GM18870 (cell line): Measurements from ENCODE around the gene HIP1.
"Not testable (repeated sequence)": the region's sequence is repeated elsewhere in the genome, so short reads cannot be mapped to it uniquely, and the experiment has no call there.

ENCODE experiments used
- ATAC-seq: cut with Tn5 transposase; IDR thresholded peaks from one replicate; pipeline ENCODE4 v1.9.1; 2021; ENCODE audit warnings: moderate library complexity; ENCODE audit not compliant: unreplicated experiment

HIP1 gene

DNA sequence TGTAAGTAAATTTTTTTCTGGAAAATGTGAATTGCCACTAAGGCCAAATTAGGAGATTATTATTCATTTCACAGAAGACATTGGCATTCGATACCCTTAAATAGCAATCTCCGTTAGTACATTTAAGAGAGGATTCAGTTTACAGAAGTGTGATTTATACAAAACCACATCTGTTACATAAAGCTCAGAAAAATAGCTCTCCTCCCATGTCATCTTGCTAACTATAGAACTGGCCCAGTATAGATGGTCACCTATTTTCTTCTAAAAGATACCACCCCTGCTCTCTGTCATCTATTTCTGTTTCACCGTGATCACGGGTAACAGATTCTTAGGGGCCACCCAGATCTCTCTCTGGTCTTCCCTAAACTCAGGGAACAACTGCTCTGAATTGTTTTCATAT, 119.1 kb downstream of the HIP1 start:
- ATAC-seq = no peak

DNA sequence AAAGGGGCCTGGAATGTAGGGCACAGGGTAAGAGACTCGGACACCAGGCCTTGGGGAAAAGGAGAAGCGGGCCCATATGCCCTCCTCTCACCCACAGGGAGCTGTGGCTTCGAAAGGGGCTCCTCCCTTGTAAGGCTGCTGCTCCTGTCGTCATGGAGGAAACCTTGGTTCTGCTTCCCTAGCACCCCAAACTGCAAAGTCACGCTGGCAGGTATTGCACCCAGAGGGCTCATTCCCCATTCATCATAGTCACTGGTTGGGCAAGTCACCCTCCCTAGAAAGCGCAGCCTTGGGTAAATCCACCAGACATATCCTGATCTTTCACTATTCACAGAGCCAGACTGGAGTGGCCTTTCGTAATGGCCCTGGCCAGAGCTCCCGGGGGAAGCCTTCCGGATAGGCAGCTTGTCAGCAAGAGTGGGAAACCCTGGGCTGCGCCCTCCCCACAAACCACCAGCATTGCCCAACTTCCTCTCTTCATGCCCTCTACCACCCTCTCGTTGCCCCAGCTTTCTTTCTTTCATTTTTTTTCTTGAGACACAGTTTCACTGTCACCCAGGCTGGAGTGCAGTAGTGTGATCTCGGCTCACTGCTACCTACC, 121.0 kb downstream of the HIP1 start:
- ATAC-seq = no peak

DNA sequence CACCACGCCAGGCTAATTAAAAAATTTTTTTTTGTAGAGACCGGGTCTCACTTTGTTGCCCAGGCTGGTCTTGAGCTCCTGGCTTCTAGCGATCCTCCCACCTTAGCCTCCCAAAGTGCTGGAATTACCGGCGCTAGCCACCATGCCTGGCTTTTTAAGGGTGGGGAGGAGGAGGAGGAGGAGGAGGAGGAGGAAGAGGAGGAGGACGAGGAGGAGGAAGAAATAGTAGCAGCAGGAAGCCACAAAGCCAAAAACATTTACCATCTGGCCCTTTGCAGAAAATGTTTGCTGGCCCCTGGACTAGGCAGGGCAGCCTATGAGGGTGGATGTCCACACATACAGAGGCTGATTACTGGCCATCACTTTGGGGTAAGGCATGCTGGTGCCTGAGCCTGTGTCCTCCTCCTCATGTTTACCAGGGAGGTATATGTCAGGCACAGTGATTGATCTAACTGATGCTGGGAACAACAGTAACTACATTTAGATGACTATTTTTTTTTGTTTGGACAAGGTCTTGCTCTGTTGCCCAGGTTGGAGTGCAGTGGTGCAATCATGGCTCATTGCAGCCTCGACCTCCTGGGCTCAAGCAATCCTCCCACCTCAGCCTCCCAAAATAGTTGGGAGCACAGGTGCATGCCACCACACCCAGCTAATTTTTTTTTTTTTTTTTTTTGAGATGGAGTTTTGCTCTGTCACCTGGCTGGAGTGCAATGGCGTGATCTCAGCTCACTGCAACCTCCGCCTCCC, 122.1 kb downstream of the HIP1 start:
- no peak for ATAC-seq

DNA sequence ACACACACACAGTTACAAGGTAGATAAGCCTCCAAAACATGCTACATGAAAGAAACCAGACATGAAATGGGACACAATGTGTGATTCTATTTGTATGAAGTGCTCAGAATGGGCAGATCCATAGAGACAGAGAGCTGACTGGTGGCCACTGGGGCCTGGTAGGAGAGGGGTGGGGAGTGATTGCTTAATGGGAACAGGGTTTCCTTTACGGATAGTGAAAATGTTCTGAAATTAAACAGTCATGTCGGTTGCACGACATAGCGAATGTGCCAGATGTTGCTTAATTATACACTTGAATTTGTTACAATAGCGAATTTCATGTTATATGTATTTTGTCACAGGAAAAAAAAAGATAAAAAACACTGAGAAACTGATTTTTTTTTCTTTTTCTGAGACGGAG, 124.3 kb downstream of the HIP1 start:
- no peak for ATAC-seq

DNA sequence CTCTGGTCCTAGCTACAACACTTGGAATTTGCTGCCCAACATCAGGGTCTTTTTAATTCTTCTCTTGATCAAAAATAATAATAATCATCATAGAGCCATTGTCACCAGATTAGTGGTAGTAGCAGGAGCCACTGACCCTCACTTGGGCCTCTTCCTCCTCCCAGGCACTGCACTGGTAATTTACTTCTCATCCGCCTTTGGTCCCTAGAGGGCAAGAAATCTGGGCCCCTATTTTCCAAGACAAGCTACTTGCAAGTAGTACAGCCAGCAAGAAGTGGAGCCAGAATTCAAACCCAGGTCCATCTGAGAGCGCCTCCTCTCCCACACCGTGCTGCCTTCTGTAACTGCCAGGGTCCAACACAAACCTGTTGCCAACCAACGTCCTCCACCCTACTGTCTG, 125.4 kb downstream of the HIP1 start:
- no peak for ATAC-seq

DNA sequence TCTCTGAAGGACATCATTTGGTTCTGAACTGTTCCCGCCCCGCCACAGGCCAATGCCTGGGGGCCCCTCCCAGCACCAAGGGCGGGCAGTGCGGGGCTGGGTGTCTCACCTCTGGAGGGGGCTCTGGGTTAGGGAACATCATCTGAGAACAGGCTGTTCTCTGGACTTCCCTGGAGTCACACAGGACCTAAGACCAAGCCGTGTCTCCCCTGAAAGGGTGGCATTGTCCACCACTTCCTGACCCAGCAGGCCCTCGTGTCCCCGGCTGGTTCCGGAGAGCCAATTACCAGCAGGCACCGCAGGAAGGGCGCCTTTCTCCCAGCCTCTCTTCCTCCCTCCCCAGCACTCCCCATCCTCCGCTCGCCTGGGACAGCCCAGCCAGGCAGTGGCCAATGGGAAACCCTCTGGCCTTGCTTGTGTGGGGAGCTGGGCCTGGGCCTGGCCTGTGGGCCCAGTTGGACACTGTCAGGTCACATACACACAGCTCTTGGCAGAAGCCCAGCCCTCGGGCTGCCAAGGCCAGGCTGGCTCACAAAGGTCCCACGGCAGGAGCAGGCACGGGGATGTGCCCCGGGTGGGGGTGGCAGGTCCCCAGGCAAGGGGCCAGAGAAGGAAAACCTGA, 127.1 kb downstream of the HIP1 start:
- no peak for ATAC-seq

DNA sequence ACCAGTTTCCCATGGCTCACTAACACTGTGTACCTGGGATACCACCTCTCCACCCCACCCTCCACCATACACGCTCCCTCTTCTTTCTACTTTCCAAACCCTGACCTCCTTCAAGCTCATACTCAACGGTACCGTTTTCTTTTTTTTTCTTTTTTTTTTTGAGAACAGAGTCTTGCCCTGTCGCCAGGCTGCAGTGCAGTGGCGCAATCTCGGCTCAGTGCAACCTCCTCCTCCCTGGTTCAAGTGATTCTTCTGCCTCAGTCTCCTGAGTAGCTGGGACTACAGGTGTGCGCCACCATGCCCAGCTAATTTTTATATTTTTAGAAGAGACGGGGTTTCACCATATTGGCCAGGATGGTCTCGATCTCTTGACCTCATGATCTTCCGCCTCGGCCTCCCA, 129.3 kb downstream of the HIP1 start:
- ATAC-seq = not testable (repeated sequence)

DNA sequence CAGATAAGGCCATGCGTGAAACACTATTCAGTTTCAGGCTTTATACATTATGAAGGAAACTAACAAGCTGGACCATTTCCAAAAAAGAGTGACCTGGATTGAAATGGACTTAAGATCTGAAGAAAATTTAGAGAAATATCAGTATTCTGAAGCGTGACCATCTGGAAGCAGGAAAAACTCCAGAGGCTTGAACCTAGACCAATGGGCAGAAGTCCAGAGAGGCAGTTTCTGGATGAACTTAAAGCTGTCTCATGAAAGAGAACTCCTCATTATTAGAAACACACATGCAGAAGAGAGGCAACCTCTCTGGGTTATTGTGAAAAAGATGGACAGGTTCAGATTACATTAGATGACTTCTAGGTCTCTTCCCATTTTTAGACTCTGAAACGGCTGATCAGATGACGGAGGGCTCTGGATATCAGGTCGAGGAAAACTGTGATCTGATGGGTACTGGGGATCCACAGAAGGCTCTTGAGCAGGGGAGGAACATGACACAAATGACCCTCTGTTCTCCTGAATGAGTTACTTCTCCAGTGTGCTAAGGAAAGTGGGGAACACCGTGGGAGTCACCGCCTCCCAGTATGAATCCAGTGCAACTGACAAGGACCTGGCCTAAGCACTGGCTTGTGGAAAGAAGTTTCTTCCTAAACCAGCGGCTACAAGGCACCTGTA, 130.2 kb downstream of the HIP1 start:
- ATAC-seq = no peak

DNA sequence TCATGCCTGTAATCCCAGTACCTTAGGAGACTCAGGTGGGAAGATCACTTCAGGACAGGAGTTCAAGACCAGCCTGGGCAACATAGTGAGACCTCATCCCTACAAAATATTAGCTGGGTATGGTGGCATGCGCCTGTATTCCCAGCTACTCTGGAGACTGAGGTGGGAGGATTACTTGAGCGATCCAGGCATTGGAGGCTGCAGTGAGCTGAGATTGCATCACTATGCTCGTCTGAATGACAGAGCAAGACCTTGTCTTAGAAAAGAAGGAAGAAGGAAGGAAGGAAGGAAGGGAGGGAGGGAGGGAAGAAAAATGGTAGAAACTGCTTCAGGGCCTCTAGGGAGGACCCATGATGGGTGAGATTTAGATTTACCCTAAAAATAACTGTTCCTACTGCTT, 134.3 kb downstream of the HIP1 start:
- ATAC-seq = no peak

DNA sequence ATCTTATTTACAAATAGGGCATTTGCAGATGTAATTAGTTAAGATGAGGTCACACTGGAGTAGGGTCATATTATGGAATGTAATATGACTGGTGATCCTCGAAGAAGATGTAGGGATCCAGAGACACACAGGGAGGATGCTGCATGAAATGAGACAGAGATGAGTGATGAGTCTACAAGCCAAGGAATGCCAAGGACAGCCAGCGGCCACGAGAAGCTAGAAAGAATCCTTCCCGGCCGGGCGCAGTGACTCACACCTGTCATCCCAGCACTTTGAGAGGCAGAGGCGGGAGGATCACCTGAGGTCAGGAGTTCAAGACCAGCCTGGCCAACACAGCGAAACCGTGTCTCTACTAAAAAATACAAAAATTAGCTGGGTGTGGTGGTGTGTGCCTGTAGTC, 135.9 kb downstream of the HIP1 start:
- ATAC-seq = not testable (repeated sequence)

DNA sequence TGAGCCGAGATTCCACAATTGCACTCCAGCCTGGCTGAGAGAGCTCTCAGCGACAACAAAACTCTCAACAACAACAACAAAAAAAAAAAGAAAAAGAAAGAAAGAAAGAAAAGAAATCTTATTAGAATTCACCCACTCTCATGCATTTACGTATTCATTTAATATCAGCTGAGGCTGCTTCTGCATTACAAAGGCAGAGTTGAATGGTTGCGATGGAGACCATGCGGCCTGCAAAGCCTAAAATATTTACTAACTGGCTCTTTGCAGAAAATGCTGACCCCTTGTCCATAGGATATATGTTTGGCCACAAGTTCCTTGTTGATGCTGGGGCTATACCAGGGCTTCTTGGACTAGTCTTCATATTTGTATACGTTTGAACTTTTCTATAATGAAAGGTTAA, 137.2 kb downstream of the HIP1 start:
- ATAC-seq = no peak

DNA sequence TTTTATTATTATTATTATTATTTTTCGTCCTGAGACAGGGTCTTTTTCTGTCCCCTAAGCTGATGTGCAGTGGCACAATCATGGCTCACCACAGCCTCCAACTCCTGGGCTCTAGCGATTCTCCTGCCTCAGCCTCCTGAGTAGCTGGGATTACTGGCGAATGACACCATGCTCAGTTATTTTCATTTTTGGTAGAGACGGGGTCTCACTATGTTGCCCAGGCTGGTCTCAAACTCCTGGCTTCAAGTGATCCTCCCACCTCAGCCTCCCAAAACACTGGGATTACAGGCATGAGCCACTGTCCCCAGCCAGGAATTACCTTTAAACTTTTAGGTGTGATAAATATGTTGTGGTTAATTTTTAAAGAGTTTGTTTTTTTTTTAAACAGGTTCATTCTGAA, 138.0 kb downstream of the HIP1 start:
- ATAC-seq = not testable (repeated sequence)

DNA sequence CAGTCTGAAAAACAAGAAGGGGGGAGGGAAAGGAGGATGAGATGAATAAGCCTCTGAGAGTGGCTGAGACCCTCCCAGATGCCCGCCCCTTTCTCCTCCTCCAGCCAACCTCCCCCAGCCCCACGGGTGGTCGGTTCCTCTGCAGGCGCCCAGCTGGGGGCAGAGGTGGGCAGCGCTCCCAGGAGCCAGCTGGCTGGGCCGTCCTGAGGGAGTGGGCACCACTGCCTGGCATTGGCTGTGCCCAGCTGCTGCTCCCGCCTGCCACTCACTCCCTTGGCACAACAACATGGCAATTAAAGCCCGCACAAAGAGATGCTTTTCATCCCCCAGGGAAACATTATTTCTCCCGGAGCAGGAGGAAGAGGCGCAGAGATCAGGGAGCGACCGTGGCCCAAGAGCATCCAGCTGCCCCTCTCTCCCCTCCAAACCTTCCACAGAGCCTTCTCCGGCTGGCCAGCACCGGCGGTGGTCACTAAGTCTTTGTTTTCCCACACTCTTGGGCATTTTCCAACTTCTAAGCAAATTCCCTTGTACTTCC, 139.4 kb downstream of the HIP1 start:
- ATAC-seq = no peak

DNA sequence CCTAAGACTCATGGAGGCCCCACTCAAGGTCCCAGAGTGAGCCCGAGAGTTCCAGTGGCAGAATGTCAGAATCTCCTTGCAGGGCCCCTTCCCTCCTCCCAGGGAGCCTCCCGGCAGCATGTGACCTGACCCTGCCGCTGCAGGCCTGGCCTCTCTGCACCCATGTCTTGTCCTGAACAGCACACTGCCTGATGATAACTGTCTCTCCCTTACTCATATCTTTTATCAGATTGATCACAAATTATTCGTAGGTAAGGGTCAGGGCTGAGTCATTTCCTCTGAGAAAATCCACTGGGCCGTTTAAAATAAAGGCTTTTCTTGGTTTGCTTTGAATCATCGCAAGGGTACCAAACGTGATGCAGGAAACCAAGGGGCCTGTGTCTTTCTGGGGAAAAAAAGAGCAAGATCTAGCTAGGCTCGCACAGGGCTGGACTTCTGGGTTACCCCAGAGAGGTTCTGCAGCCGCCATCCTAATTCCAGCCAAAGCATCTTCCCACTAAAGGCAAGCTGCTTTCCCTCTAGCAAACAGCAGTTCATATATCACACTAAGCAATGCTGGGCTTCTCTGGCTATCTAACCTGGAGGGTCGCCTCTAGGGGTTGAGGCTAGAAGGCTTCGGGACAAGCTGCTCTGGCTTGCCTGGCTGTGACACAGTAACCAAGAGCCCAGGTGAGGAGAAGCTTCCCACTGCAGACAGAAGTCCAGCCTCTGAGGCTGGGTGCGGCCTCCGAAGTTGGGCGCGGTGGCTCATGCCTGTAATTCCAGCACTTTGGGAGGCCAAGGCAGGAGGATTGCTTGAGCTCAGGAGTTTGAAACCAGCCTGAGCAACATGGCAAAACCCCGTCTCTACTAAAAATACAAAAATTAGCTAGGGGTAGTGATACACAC, 141.8 kb downstream of the HIP1 start:
- no peak for ATAC-seq

DNA sequence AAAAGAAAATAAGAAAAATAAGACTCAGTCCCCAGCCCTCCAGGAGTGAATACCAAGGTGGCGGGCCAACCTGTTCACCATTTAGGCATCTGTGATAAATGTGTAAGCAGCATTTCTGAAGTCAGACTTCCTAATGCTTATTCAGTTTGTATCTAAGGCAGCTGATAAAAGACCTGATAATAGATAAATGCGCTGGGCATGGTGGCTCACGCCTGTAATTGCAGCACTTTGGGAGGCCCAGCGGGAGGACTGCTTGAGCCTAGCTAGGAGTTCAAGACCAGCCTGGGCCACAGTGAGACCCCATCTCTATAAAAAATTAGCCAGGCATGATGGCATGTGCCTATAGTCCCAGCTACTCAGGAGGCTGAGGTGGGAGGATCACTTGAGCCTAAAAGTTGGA, 143.0 kb downstream of the HIP1 start:
- no peak for ATAC-seq

DNA sequence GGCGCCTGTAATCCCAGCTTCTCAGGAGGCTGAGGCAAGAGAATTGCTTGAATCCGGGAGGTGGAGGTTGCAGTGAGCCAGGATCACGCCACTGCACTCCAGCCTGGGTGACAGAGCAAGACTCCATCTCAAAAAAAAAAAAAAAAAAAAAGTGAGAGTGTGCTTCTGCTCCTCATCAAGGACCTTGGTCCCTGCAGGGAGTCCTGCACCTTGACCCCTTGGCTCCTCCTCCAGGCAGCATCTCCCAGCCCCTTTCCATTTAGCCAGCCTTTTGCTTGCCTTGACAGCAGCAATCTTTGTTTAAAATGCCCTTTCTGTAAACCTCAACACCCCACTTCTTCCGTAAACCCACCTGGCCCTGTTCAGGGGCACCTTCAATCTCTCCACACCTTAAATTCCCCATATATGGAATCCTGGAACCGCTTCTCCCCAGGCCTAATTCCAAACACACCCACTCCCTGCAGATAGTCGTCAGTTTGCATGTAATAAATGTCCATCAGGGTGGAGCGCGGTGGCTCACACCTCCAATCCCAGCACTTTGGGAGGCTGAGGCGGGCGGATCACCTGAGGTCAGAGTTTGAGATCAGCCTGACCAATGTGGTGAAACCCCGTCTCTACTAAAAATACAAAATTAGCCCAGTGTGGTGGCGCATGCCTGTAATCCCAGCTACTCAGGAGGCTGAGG, 145.1 kb downstream of the HIP1 start:
- not testable (repeated sequence) for ATAC-seq

DNA sequence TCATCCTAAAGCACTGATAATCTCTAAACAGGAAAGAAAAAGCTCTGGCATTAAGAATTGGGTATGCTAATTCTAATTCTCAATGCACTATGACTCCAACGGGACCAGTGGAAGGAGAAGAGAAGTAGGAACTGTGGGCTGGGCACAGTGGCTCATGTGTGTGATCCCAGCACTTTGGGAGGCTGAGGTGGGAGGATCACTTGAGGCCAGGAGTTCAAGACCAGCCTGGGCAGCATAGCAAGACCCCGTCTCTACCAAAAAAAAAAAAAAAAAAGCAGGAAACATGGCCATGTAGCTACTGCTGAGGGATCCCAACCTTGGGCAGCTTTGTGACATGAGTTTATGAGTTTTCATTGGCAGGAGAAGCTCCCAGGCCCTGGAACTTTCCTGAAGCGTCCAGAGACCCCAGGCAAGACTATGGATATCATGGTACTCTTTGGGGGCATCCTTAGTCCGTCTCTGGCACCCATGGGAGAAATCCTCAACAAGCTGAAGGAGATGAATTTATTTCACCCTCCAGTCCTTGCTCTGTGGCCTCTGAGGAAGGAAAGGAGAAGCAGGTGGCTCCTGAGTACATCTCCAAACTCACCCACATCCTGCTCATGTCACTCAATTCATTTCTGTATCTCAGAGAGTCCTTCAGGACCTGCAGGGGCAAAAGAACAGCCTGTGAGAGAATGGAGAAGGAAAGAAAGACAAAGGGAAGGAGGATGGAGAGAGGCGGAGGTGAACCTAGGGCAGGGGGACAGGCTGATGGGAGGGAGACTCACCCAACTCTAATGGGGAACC, 147.1 kb downstream of the HIP1 start:
- ATAC-seq = no peak

DNA sequence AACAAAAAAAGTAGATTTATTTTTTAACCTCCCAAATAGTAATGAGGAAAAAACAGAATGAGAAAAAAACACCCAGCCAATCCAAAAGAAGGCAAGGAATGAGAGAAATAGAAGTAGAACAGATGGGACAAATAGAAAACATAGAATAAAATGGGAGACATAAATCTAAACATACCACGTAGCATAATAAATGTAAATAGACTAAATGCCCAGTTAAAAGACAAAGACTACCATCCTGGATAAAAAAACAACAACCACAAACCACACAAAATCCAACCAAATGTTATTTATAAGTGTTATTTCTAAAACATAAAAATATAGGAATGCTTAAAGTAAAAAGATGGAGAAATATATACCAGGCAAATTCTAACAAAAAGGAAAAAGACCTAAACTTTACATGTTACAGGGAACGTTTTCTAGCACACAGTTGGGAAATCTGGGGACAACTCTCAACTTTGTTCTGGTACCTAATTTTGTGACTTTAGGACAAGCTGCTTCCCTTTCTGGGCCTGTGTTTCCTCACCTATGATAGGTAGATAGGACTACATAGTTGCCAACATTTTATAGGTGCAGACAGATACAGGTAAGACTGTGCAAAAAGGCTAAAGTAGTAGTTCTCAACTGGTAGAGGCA, 148.3 kb downstream of the HIP1 start:
- ATAC-seq = no peak

DNA sequence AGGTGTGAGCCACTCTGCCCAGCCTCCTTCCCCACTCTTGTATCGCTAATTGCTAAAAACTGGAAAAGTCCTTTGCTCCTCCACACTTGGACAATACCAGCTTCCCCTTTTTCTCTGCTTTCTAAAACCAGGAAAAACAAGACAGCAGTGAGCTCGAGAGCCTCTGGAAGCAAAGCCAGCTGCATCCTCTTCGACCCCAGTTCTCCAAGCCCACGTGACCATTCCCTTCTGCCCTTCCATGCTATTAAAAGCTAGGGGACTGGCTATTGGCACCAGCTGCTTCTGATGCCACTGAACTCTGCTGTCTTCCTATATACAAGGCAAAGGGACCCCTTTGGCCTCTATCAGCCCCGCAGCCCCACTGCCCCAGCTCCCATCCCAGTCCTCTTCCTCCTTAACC, 154.4 kb downstream of the HIP1 start:
- no peak for ATAC-seq
